Measurements from ENCODE around the gene EFCAB5.

GRCh38 chr17:29956225-29956624 lies 14.8 kb downstream of the EFCAB5 start:
- TF ChIP-seq, protein P1, sequence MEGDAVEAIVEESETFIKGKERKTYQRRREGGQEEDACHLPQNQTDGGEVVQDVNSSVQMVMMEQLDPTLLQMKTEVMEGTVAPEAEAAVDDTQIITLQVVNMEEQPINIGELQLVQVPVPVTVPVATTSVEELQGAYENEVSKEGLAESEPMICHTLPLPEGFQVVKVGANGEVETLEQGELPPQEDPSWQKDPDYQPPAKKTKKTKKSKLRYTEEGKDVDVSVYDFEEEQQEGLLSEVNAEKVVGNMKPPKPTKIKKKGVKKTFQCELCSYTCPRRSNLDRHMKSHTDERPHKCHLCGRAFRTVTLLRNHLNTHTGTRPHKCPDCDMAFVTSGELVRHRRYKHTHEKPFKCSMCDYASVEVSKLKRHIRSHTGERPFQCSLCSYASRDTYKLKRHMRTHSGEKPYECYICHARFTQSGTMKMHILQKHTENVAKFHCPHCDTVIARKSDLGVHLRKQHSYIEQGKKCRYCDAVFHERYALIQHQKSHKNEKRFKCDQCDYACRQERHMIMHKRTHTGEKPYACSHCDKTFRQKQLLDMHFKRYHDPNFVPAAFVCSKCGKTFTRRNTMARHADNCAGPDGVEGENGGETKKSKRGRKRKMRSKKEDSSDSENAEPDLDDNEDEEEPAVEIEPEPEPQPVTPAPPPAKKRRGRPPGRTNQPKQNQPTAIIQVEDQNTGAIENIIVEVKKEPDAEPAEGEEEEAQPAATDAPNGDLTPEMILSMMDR (IDR thresholded peaks at IDR 0.05; ENCODE audit: poor library complexity) = no peak
- no peak for TF ChIP-seq EZH2phosphoT487 (IDR thresholded peaks at IDR 0.05; ENCODE audit: low read depth, severe bottlenecking, unreplicated experiment)
